ENCODE results near the gene RAD1.

RAD1 gene

DNA sequence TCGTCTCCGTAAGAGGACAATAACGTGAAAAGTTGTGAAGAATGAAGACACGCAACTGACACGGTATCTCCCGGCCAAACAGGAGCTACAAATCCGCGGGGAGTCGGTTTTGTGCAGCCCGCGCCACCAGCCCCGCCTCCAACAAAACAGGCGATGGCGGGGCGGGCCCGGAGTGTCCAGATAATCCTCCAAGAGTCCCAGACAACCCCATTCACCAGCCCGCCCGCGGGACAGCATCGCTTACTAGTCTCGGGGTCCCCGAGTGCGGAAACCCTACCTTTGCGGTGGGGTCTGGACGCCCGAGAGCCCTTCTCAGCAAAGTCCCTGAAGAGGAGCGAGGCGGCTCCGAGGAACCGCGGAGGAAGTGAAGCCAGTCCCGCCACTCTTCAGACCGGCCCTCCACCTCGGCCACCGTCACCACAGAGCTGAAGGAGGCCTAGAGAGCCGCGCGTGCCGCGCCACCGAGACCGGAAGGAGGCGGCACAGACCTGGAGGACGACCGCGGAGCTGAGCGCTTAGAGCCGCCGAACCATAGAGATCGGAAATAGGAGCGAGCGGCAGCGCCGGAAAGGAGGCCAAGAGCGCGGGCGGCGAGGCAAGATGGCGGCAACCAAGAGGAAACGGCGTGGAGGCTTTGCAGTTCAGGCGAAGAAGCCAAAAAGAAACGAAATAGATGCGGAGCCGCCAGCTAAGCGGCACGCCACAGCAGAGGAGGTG is at the start of gene RAD1, which contains the start of gene BRIX1:
Gene RAD1, minus strand, starts transcription at position 366 of the 717 bp plus-strand sequence. CDS start 612 bp downstream, outside the sequence.
Gene BRIX1, plus strand, starts transcription at position 573 of the 717 bp plus-strand sequence. Its CDS starts 28 bp downstream, at position 601.
- no peak for TF ChIP-seq ZFX (IDR thresholded peaks at IDR 0.05; ENCODE audit: borderline replicate concordance)
- TF ChIP-seq, protein P1, sequence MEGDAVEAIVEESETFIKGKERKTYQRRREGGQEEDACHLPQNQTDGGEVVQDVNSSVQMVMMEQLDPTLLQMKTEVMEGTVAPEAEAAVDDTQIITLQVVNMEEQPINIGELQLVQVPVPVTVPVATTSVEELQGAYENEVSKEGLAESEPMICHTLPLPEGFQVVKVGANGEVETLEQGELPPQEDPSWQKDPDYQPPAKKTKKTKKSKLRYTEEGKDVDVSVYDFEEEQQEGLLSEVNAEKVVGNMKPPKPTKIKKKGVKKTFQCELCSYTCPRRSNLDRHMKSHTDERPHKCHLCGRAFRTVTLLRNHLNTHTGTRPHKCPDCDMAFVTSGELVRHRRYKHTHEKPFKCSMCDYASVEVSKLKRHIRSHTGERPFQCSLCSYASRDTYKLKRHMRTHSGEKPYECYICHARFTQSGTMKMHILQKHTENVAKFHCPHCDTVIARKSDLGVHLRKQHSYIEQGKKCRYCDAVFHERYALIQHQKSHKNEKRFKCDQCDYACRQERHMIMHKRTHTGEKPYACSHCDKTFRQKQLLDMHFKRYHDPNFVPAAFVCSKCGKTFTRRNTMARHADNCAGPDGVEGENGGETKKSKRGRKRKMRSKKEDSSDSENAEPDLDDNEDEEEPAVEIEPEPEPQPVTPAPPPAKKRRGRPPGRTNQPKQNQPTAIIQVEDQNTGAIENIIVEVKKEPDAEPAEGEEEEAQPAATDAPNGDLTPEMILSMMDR (IDR thresholded peaks at IDR 0.05), result no peak
- H3K27ac ChIP-seq, result peak within 1 kb of the TSS; percentile 90

GRCh38 chr5:34959323-34959722 is 44.0 kb upstream of the RAD1 start:
- no peak overlapping the region for H3K27ac ChIP-seq

DNA sequence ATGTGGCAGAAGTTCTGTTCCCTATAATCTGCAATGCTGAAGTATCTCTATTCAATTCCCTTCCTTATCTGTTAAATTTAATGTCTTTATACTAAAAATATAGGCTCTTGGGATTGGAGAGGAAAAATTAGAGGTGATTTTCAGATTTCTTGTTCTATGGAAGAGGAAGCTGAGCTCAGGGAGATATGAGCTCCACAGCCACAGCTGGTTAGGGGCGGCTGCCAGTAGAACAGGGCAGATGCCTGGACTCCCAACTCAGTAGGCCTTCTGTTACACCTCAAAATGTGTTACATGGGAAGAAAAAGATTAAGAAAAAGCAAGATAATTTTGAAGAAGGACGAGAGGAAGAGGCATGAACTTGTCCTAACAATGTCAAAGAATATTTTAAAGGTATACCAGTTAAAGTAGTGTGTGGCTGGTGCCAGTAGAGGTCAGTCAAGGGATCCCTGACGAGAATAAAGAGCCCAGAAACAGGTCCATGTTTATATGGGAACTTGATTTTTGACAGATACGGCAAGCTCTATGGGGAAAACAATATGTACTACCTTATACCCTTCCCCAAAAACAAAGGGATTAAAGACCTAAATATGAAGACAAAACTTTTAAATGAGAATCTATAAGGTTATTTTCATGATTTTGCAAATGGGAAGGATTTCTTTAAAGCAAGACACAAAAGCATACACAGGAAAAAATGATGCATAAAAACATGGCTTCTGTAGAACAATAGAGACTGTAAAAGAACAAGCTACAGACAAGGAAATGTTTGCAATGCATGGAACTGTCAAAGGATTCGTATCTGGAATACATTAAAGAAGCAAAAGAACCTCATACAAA is 42.8 kb upstream of the RAD1 start:
- H3K27ac ChIP-seq, result no peak overlapping the region
- TF ChIP-seq, protein P1 (IDR thresholded peaks at IDR 0.05), result peak; percentile 83
- TF ChIP-seq ZFX (IDR thresholded peaks at IDR 0.05; ENCODE audit: borderline replicate concordance), result no peak

More at GRCh38 chr5:34959323-34959722, 44.0 kb upstream of the RAD1 start:
- TF ChIP-seq, protein P1 (IDR thresholded peaks at IDR 0.05), result no peak
- no peak for TF ChIP-seq ZFX (IDR thresholded peaks at IDR 0.05; ENCODE audit: borderline replicate concordance)

- TF ChIP-seq, protein P1 (IDR thresholded peaks at IDR 0.05), result no peak
- TF ChIP-seq ZFX (IDR thresholded peaks at IDR 0.05; ENCODE audit: borderline replicate concordance), result no peak
These were observed 42.0 kb upstream of the RAD1 start for GRCh38 chr5:34957321-34957720.

GRCh38 chr5:34944460-34945047 is 29.2 kb upstream of the RAD1 start:
- H3K27ac ChIP-seq, result no peak overlapping the region
- no peak for TF ChIP-seq ZFX (IDR thresholded peaks at IDR 0.05; ENCODE audit: borderline replicate concordance)
- TF ChIP-seq, protein P1 (IDR thresholded peaks at IDR 0.05), result no peak

More at GRCh38 chr5:34957321-34957720, 42.0 kb upstream of the RAD1 start:
- no peak overlapping the region for H3K27ac ChIP-seq

- TF ChIP-seq, protein P1 (IDR thresholded peaks at IDR 0.05), result no peak
- no peak for TF ChIP-seq ZFX (IDR thresholded peaks at IDR 0.05; ENCODE audit: borderline replicate concordance)
- no peak overlapping the region for H3K27ac ChIP-seq
These were observed 28.7 kb upstream of the RAD1 start for GRCh38 chr5:34944044-34944443.

Measured in 22Rv1 (cell line).